HG03064 (cell line): ENCODE measurements around the gene PRDM1.

ENCODE experiments used
- ATAC-seq: cut with Tn5 transposase; IDR thresholded peaks from one replicate; pipeline ENCODE4 v1.9.1; 2021; ENCODE audit warnings: low read depth; ENCODE audit not compliant: unreplicated experiment

The PRDM1 gene

DNA sequence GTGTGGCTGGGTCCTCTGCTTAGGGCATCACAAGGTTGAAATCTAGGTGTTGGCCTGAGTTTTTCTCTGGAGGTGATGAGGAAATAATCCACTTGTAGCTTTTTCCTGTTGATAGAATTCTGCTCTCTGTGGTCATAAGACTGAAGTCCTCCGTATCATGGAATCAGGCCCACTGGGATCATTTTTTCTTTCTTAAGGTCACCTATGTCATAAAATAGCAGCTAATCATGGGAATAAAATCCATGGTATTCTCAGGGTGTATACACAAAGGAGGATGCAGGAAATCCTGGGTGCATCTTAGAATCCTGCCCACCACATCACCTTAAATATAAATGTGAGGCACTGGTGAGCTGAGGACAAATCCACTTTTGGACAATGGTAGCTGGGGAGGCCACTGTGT, 72.7 kb downstream of the PRDM1 start:
- ATAC-seq: no peak
